Brain microvascular endothelial cell (primary cell): ENCODE data around the gene HNRNPA1.
"Not testable (repeated sequence)": the region's sequence is repeated elsewhere in the genome, so short reads cannot be mapped to it uniquely, and the experiment has no call there.

Experiments used
- DNase-seq: peaks from one replicate; pipeline ENCODE4 v3.0.0-alpha.2; 2020
- H3K27ac ChIP-seq: fragments of 250-450 bp; sonication (Bioruptor Pico); 2 replicates; pipeline ENCODE4 v1.5.1; 2020; ENCODE audit warnings: mild to moderate bottlenecking, moderate library complexity
- H3K27me3 ChIP-seq: fragments of 250-450 bp; sonication (Bioruptor Pico); replicated peaks from 2 replicates; pipeline ENCODE4 v1.5.1; 2020; ENCODE audit warnings: mild to moderate bottlenecking
- H3K36me3 ChIP-seq: fragments of 250-450 bp; sonication (Bioruptor Pico); replicated peaks from 2 replicates; pipeline ENCODE4 v1.5.1; 2020; ENCODE audit warnings: mild to moderate bottlenecking
- H3K4me3 ChIP-seq: 2 replicates; pipeline ENCODE4 v1.5.1; 2011; ENCODE audit warnings: low read depth, mild to moderate bottlenecking, control low read depth, low read length, moderate library complexity
- CTCF ChIP-seq: IDR thresholded peaks from 2 replicates; pipeline ENCODE4 v1.5.1; 2011; ENCODE audit warnings: low read depth, mild to moderate bottlenecking, moderate library complexity, low read length, control low read depth, inconsistent platforms; ENCODE audit errors: missing control alignments
- in situ Hi-C: cut with HindIII; loops from 2 replicates; pipeline ENCODE4 v1.10.0; 2017; ENCODE audit warnings: low sequenced_read_pairs, low pct_ligation_motif_present

The HNRNPA1 gene

GRCh38 chr12:54280468-54281260 is at the start of gene HNRNPA1:
TSS of gene HNRNPA1 (plus strand) at chr12:54280726. CDS start at chr12:54280808, 82 bp downstream.
- in situ Hi-C loops: no loop called here
- peaks cover 42% of the 10 kb centered on the region for H3K36me3 ChIP-seq
- no peak for TF ChIP-seq CTCF
- H3K27me3 ChIP-seq: no peaks in the 10 kb centered on the region
- H3K4me3 ChIP-seq: peak within 1 kb of the TSS; percentile 73
- peak; percentile 100 for DNase-seq
- H3K27ac ChIP-seq: peak within 1 kb of the TSS; percentile 98

GRCh38 chr12:54231269-54231668 is 49.3 kb upstream of the HNRNPA1 start:
- DNase-seq, H3K27me3 ChIP-seq, in situ Hi-C loops, H3K36me3 ChIP-seq, H3K27ac ChIP-seq, H3K4me3 ChIP-seq: not testable (repeated sequence)

- peak; percentile 50 for TF ChIP-seq CTCF
- Histone ChIP-seq H3K27ac (no peak overlapping the region), H3K27me3 (no peaks in the 10 kb centered on the region), H3K36me3 (no peaks in the 10 kb centered on the region), H3K4me3 (no peak overlapping the region)
- peak; percentile 35 for DNase-seq
- in situ Hi-C loops: no loop called here
Observed at GRCh38 chr12:54232790-54233189, 47.7 kb upstream of the HNRNPA1 start.

- Histone ChIP-seq H3K27me3 (no peaks in the 10 kb centered on the region), H3K27ac (no peak overlapping the region), H3K36me3 (peaks cover 19% of the 10 kb centered on the region), H3K4me3 (no peak overlapping the region)
- in situ Hi-C loops: no loop called here
- TF ChIP-seq CTCF: no peak
- DNase-seq: no peak
Observed at GRCh38 chr12:54238531-54238930, 42.0 kb upstream of the HNRNPA1 start.

- H3K27ac ChIP-seq: no peak overlapping the region
- in situ Hi-C loops: no loop called here
Observed at GRCh38 chr12:54239620-54240019, 40.9 kb upstream of the HNRNPA1 start.

GRCh38 chr12:54240129-54240528 is 40.4 kb upstream of the HNRNPA1 start:
- Histone ChIP-seq H3K36me3 (peaks cover 27% of the 10 kb centered on the region), H3K27ac (no peak overlapping the region), H3K4me3 (no peak overlapping the region), H3K27me3 (no peaks in the 10 kb centered on the region)
- TF ChIP-seq CTCF: no peak
- no peak for DNase-seq
- in situ Hi-C loops: no loop called here

More at GRCh38 chr12:54239620-54240019, 40.9 kb upstream of the HNRNPA1 start:
- no peak overlapping the region for H3K4me3 ChIP-seq
- DNase-seq: no peak
- peaks cover 24% of the 10 kb centered on the region for H3K36me3 ChIP-seq
- no peak for TF ChIP-seq CTCF
- H3K27me3 ChIP-seq: no peaks in the 10 kb centered on the region
